ENCODE measurements around the gene LYRM9. TPM values are rescaled to one million over a fixed set of nuclear protein-coding genes. Genes with fewer than 3 reads are reported as not detected.

LYRM9 gene
- total RNA-seq, 2 donors from 2014 or later: 11.7 to 14.5 TPM

- TF ChIP-seq CTCF (IDR thresholded peaks at IDR 0.05) (no peak), POLR2A (IDR thresholded peaks at IDR 0.05) (no peak)
- no peak overlapping the region for H3K27ac ChIP-seq
- no peaks in the 10 kb centered on the region for H3K36me3 ChIP-seq (replicated peaks in 1 of 2; ENCODE audit: insufficient read depth in 1 of 2, low read depth in 2 of 2)
- DNase-seq (no peak), ATAC-seq (no peak)
- H3K9me3 ChIP-seq: no peaks in the 10 kb centered on the region
- no peak overlapping the region for H3K4me3 ChIP-seq
- 84 to 91% methylated on average over 3 of the region's 3 CpGs for WGBS, 2 donors
- no peaks in the 10 kb centered on the region for H3K27me3 ChIP-seq
- intact Hi-C loops (cut with DNase I): no loop called here
- no peaks in the 10 kb centered on the region for H3K4me1 ChIP-seq
Measured at GRCh38 chr17:27921599-27921998, 28.4 kb upstream of the LYRM9 start.

GRCh38 chr17:27921077-27921476 lies 27.9 kb upstream of the LYRM9 start:
- TF ChIP-seq POLR2A (IDR thresholded peaks at IDR 0.05) (no peak), CTCF (IDR thresholded peaks at IDR 0.05) (no peak)
- DNase-seq (no peak), ATAC-seq (no peak)
- Histone ChIP-seq H3K27ac (no peak overlapping the region), H3K27me3 (no peaks in the 10 kb centered on the region), H3K4me3 (no peak overlapping the region), H3K4me1 (no peaks in the 10 kb centered on the region), H3K36me3 (replicated peaks in 1 of 2; ENCODE audit: insufficient read depth in 1 of 2, low read depth in 2 of 2) (no peaks in the 10 kb centered on the region), H3K9me3 (no peaks in the 10 kb centered on the region)
- intact Hi-C loops (cut with DNase I): no loop called here
- WGBS, 2 donors: 82 to 90% methylated on average over 3 to 5 of the region's 5 CpGs

- Histone ChIP-seq H3K9me3 (no peaks in the 10 kb centered on the region), H3K27me3 (no peaks in the 10 kb centered on the region), H3K27ac (no peak overlapping the region), H3K4me1 (no peaks in the 10 kb centered on the region), H3K4me3 (no peak overlapping the region), H3K36me3 (replicated peaks in 1 of 2; ENCODE audit: insufficient read depth in 1 of 2, low read depth in 2 of 2) (no peaks in the 10 kb centered on the region)
- ATAC-seq: no peak
- TF ChIP-seq CTCF (IDR thresholded peaks at IDR 0.05) (no peak), POLR2A (IDR thresholded peaks at IDR 0.05) (no peak)
- no peak for DNase-seq
- intact Hi-C loops (cut with DNase I): no loop called here
- 15 to 20% methylated on average over 3 of the region's 3 CpGs for WGBS, 2 donors
Measured at GRCh38 chr17:27920569-27920968, 27.4 kb upstream of the LYRM9 start.

- Histone ChIP-seq H3K4me1 (no peaks in the 10 kb centered on the region), H3K4me3 (no peak overlapping the region), H3K27ac (no peak overlapping the region), H3K36me3 (replicated peaks in 1 of 2; ENCODE audit: insufficient read depth in 1 of 2, low read depth in 2 of 2) (no peaks in the 10 kb centered on the region), H3K27me3 (no peaks in the 10 kb centered on the region), H3K9me3 (no peaks in the 10 kb centered on the region)
- 37 to 46% methylated on average over 7 of the region's 7 CpGs for WGBS, 2 donors
- ATAC-seq: no peak
- peak; percentile 16 to 58 (median 44) for DNase-seq
- intact Hi-C loops (cut with DNase I): loop anchor here (10.0 kb wide), 1 partner anchor 56 kb away; no protein-coding TSS in a partner anchor
- TF ChIP-seq CTCF (IDR thresholded peaks at IDR 0.05) (no peak), POLR2A (IDR thresholded peaks at IDR 0.05) (no peak)
Measured at GRCh38 chr17:27919079-27919478, 25.9 kb upstream of the LYRM9 start.

GRCh38 chr17:27918498-27918897 lies 25.3 kb upstream of the LYRM9 start:
- 88 to 95% methylated on average over 1 of the region's 1 CpG for WGBS, 2 donors

More at GRCh38 chr17:27918498-27918897, 25.3 kb upstream of the LYRM9 start:
- no peak for DNase-seq
- H3K36me3 ChIP-seq (replicated peaks in 1 of 2; ENCODE audit: insufficient read depth in 1 of 2, low read depth in 2 of 2): no peaks in the 10 kb centered on the region
- H3K9me3 ChIP-seq: no peaks in the 10 kb centered on the region
- no peaks in the 10 kb centered on the region for H3K4me1 ChIP-seq
- no peak for ATAC-seq
- intact Hi-C loops (cut with DNase I): loop anchor here (10.0 kb wide), 1 partner anchor 56 kb away; no protein-coding TSS in a partner anchor
- no peaks in the 10 kb centered on the region for H3K27me3 ChIP-seq
- H3K27ac ChIP-seq: no peak overlapping the region
- no peak overlapping the region for H3K4me3 ChIP-seq
- no peak for TF ChIP-seq POLR2A (IDR thresholded peaks at IDR 0.05)
- TF ChIP-seq CTCF (IDR thresholded peaks at IDR 0.05): no peak
